ENCODE data around the gene PDE10A. TPM values are rescaled to one million over a fixed set of nuclear protein-coding genes. Genes with fewer than 3 reads are reported as not detected.
A peak's percentile ranks its signal among the peaks of the same experiment; 100 is the strongest.

Gene PDE10A
- total and polyA plus RNA-seq, 2 of the 13 experiments (the other 11 are each of a cell fraction or from before 2014, with no cell fraction given) = not detected

GRCh38 chr6:165677091-165677490 lies 14.1 kb upstream of the PDE10A start (continued):
- no peak for TF ChIP-seq ZNF292 (CRISPR knock-in tag; IDR thresholded peaks at IDR 0.05; ENCODE audit: borderline replicate concordance, low read depth)

- in situ Hi-C loops (cut with HindIII; ENCODE audit: extremely low pct_ligation_motif_present, low pct_unique_long_range_greater_than_20kb) = no loop called here
Observed at GRCh38 chr6:165676435-165677068, 13.5 kb upstream of the PDE10A start.

More at GRCh38 chr6:165676435-165677068, 13.5 kb upstream of the PDE10A start:
- POLR2A ChIA-PET = no interaction called here
- Histone ChIP-seq H3K27me3 (ENCODE audit: control insufficient read depth in 1 of 2, insufficient read depth in 2 of 2, low read length in 2 of 2) (peaks cover 2 to 14% of the 10 kb centered on the region in 2 experiments; a peak in 3 of 5 replicates), H3K27ac (ENCODE audit: extremely low read length, insufficient read depth, low read length) (no peak overlapping the region), H3K36me3 (replicated peaks in 1 of 2; ENCODE audit: control insufficient read depth in 1 of 2, insufficient read depth in 2 of 2, low read length in 2 of 2) (no peaks in the 10 kb centered on the region), H3K4me1 (ENCODE audit: insufficient read depth, low read length) (no peaks in the 10 kb centered on the region), H3K4me3 (replicated peaks in 1 of 3; ENCODE audit: insufficient read depth in 1 of 3, low read depth in 2 of 3, low read length in 3 of 3) (no peak overlapping the region), H3K9me3 (ENCODE audit: low read length) (no peaks in the 10 kb centered on the region), H3K79me2 (ENCODE audit: insufficient read depth, low read length) (no peaks in the 10 kb centered on the region), H2AFZ (ENCODE audit: low read length) (no peak overlapping the region), H4K20me1 (ENCODE audit: insufficient read depth, low read length) (no peaks in the 10 kb centered on the region), H3K4me2 (ENCODE audit: low read depth, low read length) (no peak overlapping the region), H3K9ac (ENCODE audit: insufficient read depth, low read depth, low read length) (no peak overlapping the region)
- intact Hi-C loops (cut with micrococcal nuclease; ENCODE audit: unreplicated experiment) = no loop called here
- BruUV-seq (replicated peaks) = no TSS peak
- TF ChIP-seq ZNF33A (CRISPR knock-in tag; IDR thresholded peaks at IDR 0.05; ENCODE audit: borderline replicate concordance) = no peak
- no peak for TF ChIP-seq MAFF (IDR thresholded peaks at IDR 0.05; ENCODE audit: low read depth, low read length)
- 0 out of 2 replicates have a peak, but pooled peaks have one; percentile 9 for TF ChIP-seq CTCF (CRISPR knock-in tag; IDR thresholded peaks at IDR 0.05)
- no peak for TF ChIP-seq THYN1 (CRISPR knock-in tag; IDR thresholded peaks at IDR 0.05; ENCODE audit: borderline replicate concordance, low read depth)
- no peak for TF ChIP-seq FOXA3 (CRISPR knock-in tag; IDR thresholded peaks at IDR 0.05)
- no peak for TF ChIP-seq IKZF4 (CRISPR knock-in tag; IDR thresholded peaks at IDR 0.05; ENCODE audit: borderline replicate concordance, low read depth, not compliant biosample characterization)
- ATAC-seq = peak; percentile 85
- 16% methylated on average over 18 of the region's 18 CpGs for WGBS (ENCODE audit: low lambda C conversion rate)
- DNase-seq (ENCODE audit: low spot score) = no peak
- CTCF ChIA-PET (ENCODE audit: low intra/inter-chr PET ratio, low total read pairs) = no interaction called here
- no peak for FAIRE-seq

Data from HepG2 (cell line).